Measurements from ENCODE around the gene SLC25A41.
A peak's percentile ranks its signal among the peaks of the same experiment; 100 is the strongest.
"Not testable (repeated sequence)": the region's sequence is repeated elsewhere in the genome, so short reads cannot be mapped to it uniquely, and the experiment has no call there.

Gene SLC25A41

DNA sequence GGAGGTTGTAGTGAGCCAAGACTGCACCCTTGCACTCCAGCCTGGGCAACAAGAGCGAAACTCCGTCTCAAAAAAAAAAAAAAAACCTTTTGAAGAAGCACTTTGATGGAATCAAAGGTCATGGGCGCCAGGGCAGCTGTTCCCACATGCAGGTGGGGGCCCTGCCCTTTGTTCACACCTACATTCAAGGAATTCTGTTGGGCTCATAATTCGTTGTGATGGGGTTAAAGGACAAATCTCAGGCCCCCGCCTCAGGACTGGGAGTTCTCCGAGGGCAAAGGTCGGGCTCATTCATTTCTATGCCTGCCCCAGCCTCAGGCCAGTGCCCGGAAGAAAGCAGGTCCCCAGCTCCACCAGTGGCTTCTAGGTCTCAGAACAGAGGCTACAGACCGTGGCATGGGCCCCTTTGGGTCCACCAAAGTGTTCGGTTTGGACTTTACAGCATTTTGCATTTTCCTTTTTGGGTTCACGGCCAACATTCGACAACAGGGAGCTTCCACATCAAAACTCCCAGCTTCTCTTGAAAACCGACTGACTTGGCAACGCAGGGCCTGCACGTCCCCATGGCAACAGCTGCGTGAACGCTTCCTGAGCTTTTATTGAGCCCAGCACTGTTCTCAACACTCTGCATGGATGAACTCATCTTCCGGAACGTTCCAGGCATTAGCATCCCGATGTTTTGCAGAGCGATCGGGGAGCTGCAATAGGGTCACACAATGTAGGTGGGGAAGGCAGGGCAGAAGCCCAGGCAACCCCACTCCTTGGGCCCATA lies 30.5 kb downstream of the SLC25A41 start:
- Histone ChIP-seq H2BK120ac (ENCODE audit: low read depth, low read length) (no peak overlapping the region), H4K91ac (ENCODE audit: low read length) (no peak overlapping the region), H3K9me3 (ENCODE audit: control insufficient read depth, low read length) (no peaks in the 10 kb centered on the region), H2BK12ac (ENCODE audit: low read length in 2 of 2) (no peak overlapping the region), H2AFZ (ENCODE audit: low read depth, low read length) (no peak overlapping the region), H3K4me2 (ENCODE audit: low read length, poor library complexity, severe bottlenecking) (no peak overlapping the region), H3K14ac (ENCODE audit: low read length in 2 of 2) (no peak overlapping the region), H3K4me3 (ENCODE audit: insufficient read depth in 1 of 2, low read depth in 1 of 2, low read length in 2 of 2) (no peak overlapping the region), H3K4ac (ENCODE audit: low read depth in 1 of 2, low read length in 2 of 2) (no peak overlapping the region), H2AK5ac (ENCODE audit: low read length, severe bottlenecking) (no peak overlapping the region), H2BK15ac (ENCODE audit: low read depth, poor library complexity, severe bottlenecking) (no peak overlapping the region), H3K23ac (ENCODE audit: low read length in 2 of 2) (no peak overlapping the region), H3K27ac (ENCODE audit: low read length, poor library complexity, severe bottlenecking) (no peak overlapping the region), H3K36me3 (ENCODE audit: control insufficient read depth in 1 of 2, insufficient read depth in 2 of 2, low read depth in 1 of 2, low read length in 2 of 2) (no peaks in the 10 kb centered on the region), H4K8ac (ENCODE audit: low read length) (no peak overlapping the region), H3K18ac (ENCODE audit: low read depth in 1 of 2, low read length in 2 of 2) (no peak overlapping the region), H2BK5ac (ENCODE audit: low read depth, low read length, poor library complexity, severe bottlenecking) (no peak overlapping the region), H3K79me1 (replicated peaks; ENCODE audit: low read length, poor library complexity, severe bottlenecking) (no peaks in the 10 kb centered on the region), H3K4me1 (ENCODE audit: control insufficient read depth, insufficient read depth, low read depth, low read length) (no peaks in the 10 kb centered on the region), H3K27me3 (ENCODE audit: control insufficient read depth in 1 of 2, insufficient read depth in 1 of 2, low read length in 2 of 2) (no peaks in the 10 kb centered on the region), H3K9ac (ENCODE audit: low read length) (peak overlapping the region; percentile 43)
- no peak for DNase-seq
- WGBS: 78% methylated on average over 22 of the region's 22 CpGs

DNA sequence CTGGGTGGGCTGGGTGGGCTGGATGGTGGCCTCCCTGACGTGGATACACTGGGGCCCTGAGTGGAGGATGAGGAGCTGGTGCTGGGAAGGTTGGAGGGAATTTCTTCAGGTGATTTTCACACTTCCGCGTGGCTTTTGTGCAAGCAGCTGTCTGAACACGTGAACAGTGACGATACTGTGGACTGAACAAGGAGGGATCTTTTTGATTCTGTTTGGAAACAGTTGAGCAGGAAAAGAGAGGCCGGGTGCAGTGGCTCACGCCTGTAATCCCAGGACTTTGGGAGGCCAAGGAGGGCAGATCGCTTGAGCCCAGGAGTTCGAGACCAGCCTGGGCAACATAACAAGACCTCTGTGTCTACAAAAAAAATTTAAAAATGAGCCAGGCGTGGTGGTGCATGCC lies 31.5 kb downstream of the SLC25A41 start:
- H3K36me3 ChIP-seq (ENCODE audit: control insufficient read depth in 1 of 2, insufficient read depth in 2 of 2, low read depth in 1 of 2, low read length in 2 of 2): no peaks in the 10 kb centered on the region
- H2BK5ac ChIP-seq (ENCODE audit: low read depth, low read length, poor library complexity, severe bottlenecking): no peak overlapping the region
- no peak overlapping the region for H4K8ac ChIP-seq (ENCODE audit: low read length)
- no peak overlapping the region for H3K23ac ChIP-seq (ENCODE audit: low read length in 2 of 2)
- no peak overlapping the region for H3K27ac ChIP-seq (ENCODE audit: low read length, poor library complexity, severe bottlenecking)
- no peak overlapping the region for H3K9ac ChIP-seq (ENCODE audit: low read length)
- H3K9me3 ChIP-seq (ENCODE audit: control insufficient read depth, low read length): no peaks in the 10 kb centered on the region
- H3K4me2 ChIP-seq (ENCODE audit: low read length, poor library complexity, severe bottlenecking): no peak overlapping the region
- no peak overlapping the region for H3K4ac ChIP-seq (ENCODE audit: low read depth in 1 of 2, low read length in 2 of 2)
- no peaks in the 10 kb centered on the region for H3K79me1 ChIP-seq (replicated peaks; ENCODE audit: low read length, poor library complexity, severe bottlenecking)
- no peaks in the 10 kb centered on the region for H3K27me3 ChIP-seq (ENCODE audit: control insufficient read depth in 1 of 2, insufficient read depth in 1 of 2, low read length in 2 of 2)
- H3K18ac ChIP-seq (ENCODE audit: low read depth in 1 of 2, low read length in 2 of 2): no peak overlapping the region
- no peak overlapping the region for H2AFZ ChIP-seq (ENCODE audit: low read depth, low read length)
- H2AK5ac ChIP-seq (ENCODE audit: low read length, severe bottlenecking): no peak overlapping the region
- H2BK15ac ChIP-seq (ENCODE audit: low read depth, poor library complexity, severe bottlenecking): no peak overlapping the region
- H3K4me3 ChIP-seq (ENCODE audit: insufficient read depth in 1 of 2, low read depth in 1 of 2, low read length in 2 of 2): no peak overlapping the region
- no peak overlapping the region for H2BK120ac ChIP-seq (ENCODE audit: low read depth, low read length)
- no peak overlapping the region for H2BK12ac ChIP-seq (ENCODE audit: low read length in 2 of 2)
- H3K4me1 ChIP-seq (ENCODE audit: control insufficient read depth, insufficient read depth, low read depth, low read length): no peaks in the 10 kb centered on the region
- 83% methylated on average over 10 of the region's 10 CpGs for WGBS
- no peak for DNase-seq
- no peak overlapping the region for H4K91ac ChIP-seq (ENCODE audit: low read length)
- no peak overlapping the region for H3K14ac ChIP-seq (ENCODE audit: low read length in 2 of 2)

DNA sequence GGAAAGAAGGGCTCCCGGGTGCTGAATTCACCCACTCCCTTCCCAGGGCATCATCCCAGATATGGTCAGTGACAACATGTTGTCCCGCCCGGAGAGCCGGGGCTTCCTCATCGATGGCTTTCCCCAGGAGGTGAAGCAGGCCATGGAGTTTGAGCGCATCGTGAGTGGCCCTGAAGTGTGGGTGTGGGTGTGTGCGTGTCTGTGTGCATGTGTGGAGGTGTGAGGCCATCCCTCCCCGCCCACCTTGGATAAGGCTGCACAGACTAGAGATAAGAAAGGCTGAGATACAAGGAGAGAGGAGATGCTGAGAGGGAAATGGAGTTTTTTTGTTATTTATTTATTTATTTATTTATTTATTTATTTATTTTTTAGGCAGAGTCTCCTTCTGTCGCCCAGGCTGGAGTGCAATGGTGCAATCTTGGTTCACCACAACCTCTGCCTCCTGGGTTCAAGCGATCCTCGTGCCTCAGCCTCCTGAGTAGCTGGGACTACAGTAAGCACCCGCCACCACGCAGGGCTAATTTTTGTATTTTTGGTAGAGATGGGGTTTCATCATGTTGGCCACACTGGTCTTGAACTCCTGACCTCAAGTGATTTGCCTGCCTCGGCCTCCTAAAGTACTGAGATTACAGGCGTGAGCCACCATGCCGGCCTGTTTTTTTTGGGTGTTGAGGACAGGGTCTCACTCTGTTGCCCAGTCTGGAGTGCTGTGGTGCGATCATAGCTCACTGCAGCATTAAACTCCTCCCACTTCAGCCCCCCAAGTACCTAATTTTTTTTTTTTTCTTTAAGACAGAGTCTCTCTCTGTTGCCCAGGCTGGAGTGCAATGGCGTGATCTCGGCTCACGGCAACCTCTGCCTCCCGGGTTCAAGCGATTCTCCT lies 33.3 kb downstream of the SLC25A41 start:
- not testable (repeated sequence) for H3K23ac ChIP-seq (ENCODE audit: low read length in 2 of 2); H2BK5ac ChIP-seq (ENCODE audit: low read depth, low read length, poor library complexity, severe bottlenecking); H3K36me3 ChIP-seq (ENCODE audit: control insufficient read depth in 1 of 2, insufficient read depth in 2 of 2, low read depth in 1 of 2, low read length in 2 of 2); H2BK15ac ChIP-seq (ENCODE audit: low read depth, poor library complexity, severe bottlenecking); H3K4me1 ChIP-seq (ENCODE audit: control insufficient read depth, insufficient read depth, low read depth, low read length); H3K9me3 ChIP-seq (ENCODE audit: control insufficient read depth, low read length); H2AFZ ChIP-seq (ENCODE audit: low read depth, low read length); H2BK120ac ChIP-seq (ENCODE audit: low read depth, low read length); H3K27me3 ChIP-seq (ENCODE audit: control insufficient read depth in 1 of 2, insufficient read depth in 1 of 2, low read length in 2 of 2); H3K4me2 ChIP-seq (ENCODE audit: low read length, poor library complexity, severe bottlenecking); DNase-seq; H3K9ac ChIP-seq (ENCODE audit: low read length); H4K91ac ChIP-seq (ENCODE audit: low read length); H4K8ac ChIP-seq (ENCODE audit: low read length); H2AK5ac ChIP-seq (ENCODE audit: low read length, severe bottlenecking); H3K27ac ChIP-seq (ENCODE audit: low read length, poor library complexity, severe bottlenecking); H3K4me3 ChIP-seq (ENCODE audit: insufficient read depth in 1 of 2, low read depth in 1 of 2, low read length in 2 of 2); H3K18ac ChIP-seq (ENCODE audit: low read depth in 1 of 2, low read length in 2 of 2); H3K4ac ChIP-seq (ENCODE audit: low read depth in 1 of 2, low read length in 2 of 2); H2BK12ac ChIP-seq (ENCODE audit: low read length in 2 of 2); H3K79me1 ChIP-seq (replicated peaks; ENCODE audit: low read length, poor library complexity, severe bottlenecking); H3K14ac ChIP-seq (ENCODE audit: low read length in 2 of 2)
- 96% methylated on average over 23 of the region's 23 CpGs for WGBS

- DNase-seq: no peak
Observed at GRCh38 chr19:6396305-6396704, 37.3 kb downstream of the SLC25A41 start.

More at GRCh38 chr19:6396305-6396704, 37.3 kb downstream of the SLC25A41 start:
- no peaks in the 10 kb centered on the region for H3K27me3 ChIP-seq (ENCODE audit: control insufficient read depth in 1 of 2, insufficient read depth in 1 of 2, low read length in 2 of 2)
- H3K27ac ChIP-seq (ENCODE audit: low read length, poor library complexity, severe bottlenecking): no peak overlapping the region
- H3K18ac ChIP-seq (ENCODE audit: low read depth in 1 of 2, low read length in 2 of 2): peak overlapping the region in 1 of 2 experiments; percentile 42
- no peak overlapping the region for H4K8ac ChIP-seq (ENCODE audit: low read length)
- no peak overlapping the region for H2AK5ac ChIP-seq (ENCODE audit: low read length, severe bottlenecking)
- H3K4me1 ChIP-seq (ENCODE audit: control insufficient read depth, insufficient read depth, low read depth, low read length): peaks cover 8% of the 10 kb centered on the region
- H2AFZ ChIP-seq (ENCODE audit: low read depth, low read length): no peak overlapping the region
- H2BK12ac ChIP-seq (ENCODE audit: low read length in 2 of 2): peak overlapping the region in 1 of 2 experiments; percentile 55
- H2BK120ac ChIP-seq (ENCODE audit: low read depth, low read length): no peak overlapping the region
- no peak overlapping the region for H3K4me3 ChIP-seq (ENCODE audit: insufficient read depth in 1 of 2, low read depth in 1 of 2, low read length in 2 of 2)
- H3K9ac ChIP-seq (ENCODE audit: low read length): no peak overlapping the region
- H4K91ac ChIP-seq (ENCODE audit: low read length): no peak overlapping the region
- H3K4me2 ChIP-seq (ENCODE audit: low read length, poor library complexity, severe bottlenecking): no peak overlapping the region
- no peak overlapping the region for H2BK5ac ChIP-seq (ENCODE audit: low read depth, low read length, poor library complexity, severe bottlenecking)
- H2BK15ac ChIP-seq (ENCODE audit: low read depth, poor library complexity, severe bottlenecking): peak overlapping the region; percentile 50
- peaks cover 3 to 4% of the 10 kb centered on the region in 2 experiments for H3K36me3 ChIP-seq (ENCODE audit: control insufficient read depth in 1 of 2, insufficient read depth in 2 of 2, low read depth in 1 of 2, low read length in 2 of 2)
- no peaks in the 10 kb centered on the region for H3K9me3 ChIP-seq (ENCODE audit: control insufficient read depth, low read length)
- H3K4ac ChIP-seq (ENCODE audit: low read depth in 1 of 2, low read length in 2 of 2): no peak overlapping the region
- no peak overlapping the region for H3K14ac ChIP-seq (ENCODE audit: low read length in 2 of 2)
- peaks cover 10% of the 10 kb centered on the region for H3K79me1 ChIP-seq (replicated peaks; ENCODE audit: low read length, poor library complexity, severe bottlenecking)
- no peak overlapping the region for H3K23ac ChIP-seq (ENCODE audit: low read length in 2 of 2)
- 92% methylated on average over 12 of the region's 12 CpGs for WGBS
